Measurements from ENCODE around the gene H1-8.
A peak's percentile ranks its signal among the peaks of the same experiment; 100 is the strongest.

H1-8 gene

GRCh38 chr3:129524081-129524480 is 18.9 kb upstream of the H1-8 start:
- no peak for ATAC-seq
- TF ChIP-seq OSR1 (CRISPR knock-in tag; IDR thresholded peaks at IDR 0.05): no peak
- TF ChIP-seq RARB (CRISPR knock-in tag; IDR thresholded peaks at IDR 0.05): no peak
- no peak for TF ChIP-seq BACH2 (CRISPR knock-in tag; IDR thresholded peaks at IDR 0.05; ENCODE audit: borderline replicate concordance)
- TF ChIP-seq ARNTL (CRISPR knock-in tag; IDR thresholded peaks at IDR 0.05; ENCODE audit: borderline replicate concordance, low read depth): no peak
- no peak for TF ChIP-seq POU6F1 (CRISPR knock-in tag; IDR thresholded peaks at IDR 0.05; ENCODE audit: borderline replicate concordance, low read depth)
- no peak for TF ChIP-seq ZC3H10 (CRISPR knock-in tag; IDR thresholded peaks at IDR 0.05)
- TF ChIP-seq TCF4 (CRISPR knock-in tag; IDR thresholded peaks at IDR 0.05; ENCODE audit: borderline replicate concordance): no peak
- no peak for TF ChIP-seq GLIS3 (CRISPR knock-in tag; IDR thresholded peaks at IDR 0.05)
- TF ChIP-seq CSDC2 (CRISPR knock-in tag; IDR thresholded peaks at IDR 0.05): no peak
- TF ChIP-seq ZNF8 (CRISPR knock-in tag; IDR thresholded peaks at IDR 0.05): no peak
- TF ChIP-seq TOX (CRISPR knock-in tag; IDR thresholded peaks at IDR 0.05; ENCODE audit: borderline replicate concordance): no peak
- no peak for TF ChIP-seq ZNF70 (CRISPR knock-in tag; IDR thresholded peaks at IDR 0.05)
- TF ChIP-seq ZFP3 (CRISPR knock-in tag; IDR thresholded peaks at IDR 0.05): no peak
- no peak for TF ChIP-seq TSHZ2 (CRISPR knock-in tag; IDR thresholded peaks at IDR 0.05)
- TF ChIP-seq ZNF565 (CRISPR knock-in tag; conservative IDR thresholded peaks at IDR 0.05; ENCODE audit: low read depth): no peak
- TF ChIP-seq PPARA (CRISPR knock-in tag; IDR thresholded peaks at IDR 0.05; ENCODE audit: borderline replicate concordance): no peak
- no peak for TF ChIP-seq CREB5 (CRISPR knock-in tag; IDR thresholded peaks at IDR 0.05; ENCODE audit: low read depth)
- TF ChIP-seq PATZ1 (CRISPR knock-in tag; IDR thresholded peaks at IDR 0.05; ENCODE audit: borderline replicate concordance): no peak
- TF ChIP-seq SNAI2 (CRISPR knock-in tag; IDR thresholded peaks at IDR 0.05): no peak
- TF ChIP-seq ESRRG (CRISPR knock-in tag; IDR thresholded peaks at IDR 0.05): no peak

GRCh38 chr3:129525341-129525968 is 17.5 kb upstream of the H1-8 start:
- TF ChIP-seq RARB (CRISPR knock-in tag; IDR thresholded peaks at IDR 0.05) (no peak), CSDC2 (CRISPR knock-in tag; IDR thresholded peaks at IDR 0.05) (no peak), ZNF70 (CRISPR knock-in tag; IDR thresholded peaks at IDR 0.05) (no peak)
- peak; percentile 13; the same call in 1 of the 3 replicates for ATAC-seq

- ATAC-seq: no peak
- TF ChIP-seq PATZ1 (CRISPR knock-in tag; IDR thresholded peaks at IDR 0.05; ENCODE audit: borderline replicate concordance): no peak
- no peak for TF ChIP-seq TCF4 (CRISPR knock-in tag; IDR thresholded peaks at IDR 0.05; ENCODE audit: borderline replicate concordance)
- TF ChIP-seq CSDC2 (CRISPR knock-in tag; IDR thresholded peaks at IDR 0.05): no peak
- no peak for TF ChIP-seq ISL1 (CRISPR knock-in tag; IDR thresholded peaks at IDR 0.05)
- TF ChIP-seq ZNF565 (CRISPR knock-in tag; conservative IDR thresholded peaks at IDR 0.05; ENCODE audit: low read depth): no peak
- TF ChIP-seq ZNF70 (CRISPR knock-in tag; IDR thresholded peaks at IDR 0.05): no peak
- no peak for TF ChIP-seq TOX (CRISPR knock-in tag; IDR thresholded peaks at IDR 0.05; ENCODE audit: borderline replicate concordance)
- no peak for TF ChIP-seq PPARA (CRISPR knock-in tag; IDR thresholded peaks at IDR 0.05; ENCODE audit: borderline replicate concordance)
- TF ChIP-seq ZFP3 (CRISPR knock-in tag; IDR thresholded peaks at IDR 0.05): no peak
- TF ChIP-seq ZNF8 (CRISPR knock-in tag; IDR thresholded peaks at IDR 0.05): no peak
- no peak for TF ChIP-seq POU6F1 (CRISPR knock-in tag; IDR thresholded peaks at IDR 0.05; ENCODE audit: borderline replicate concordance, low read depth)
- no peak for TF ChIP-seq BACH2 (CRISPR knock-in tag; IDR thresholded peaks at IDR 0.05; ENCODE audit: borderline replicate concordance)
- no peak for TF ChIP-seq CSRNP3 (CRISPR knock-in tag; IDR thresholded peaks at IDR 0.05)
- TF ChIP-seq GLIS3 (CRISPR knock-in tag; IDR thresholded peaks at IDR 0.05): no peak
Measured at GRCh38 chr3:129526121-129526900, 16.7 kb upstream of the H1-8 start.
